ENCODE results near the gene RDX. TPM values are rescaled to one million over a fixed set of nuclear protein-coding genes. Genes with fewer than 3 reads are reported as not detected.
"Not testable (repeated sequence)": the region's sequence is repeated elsewhere in the genome, so short reads cannot be mapped to it uniquely, and the experiment has no call there.

The RDX gene
- total RNA-seq, 1 donor from 2014 or later: 55.0 TPM

GRCh38 chr11:110314366-110315095, 18.1 kb upstream of the RDX start:
- no peaks in the 10 kb centered on the region for H3K4me1 ChIP-seq
- TF ChIP-seq POLR2A (IDR thresholded peaks at IDR 0.05): no peak
- no peak for TF ChIP-seq POLR2AphosphoS5 (IDR thresholded peaks at IDR 0.05; ENCODE audit: insufficient read depth in 1 of 2, low read depth in 1 of 2)
- no peak for TF ChIP-seq CTCF (IDR thresholded peaks at IDR 0.05)
- no peak overlapping the region for H3K4me3 ChIP-seq
- H3K9me3 ChIP-seq: no peaks in the 10 kb centered on the region
- no peak for DNase-seq (ENCODE audit: extremely low spot score in 2 of 2)
- H3K36me3 ChIP-seq: no peaks in the 10 kb centered on the region
- intact Hi-C loops (cut with DNase I): no loop called here
- no peak overlapping the region for H3K27ac ChIP-seq
- no peaks in the 10 kb centered on the region for H3K27me3 ChIP-seq

- no peak for TF ChIP-seq POLR2A (IDR thresholded peaks at IDR 0.05)
- no peak for TF ChIP-seq POLR2AphosphoS5 (IDR thresholded peaks at IDR 0.05; ENCODE audit: insufficient read depth in 1 of 2, low read depth in 1 of 2)
- TF ChIP-seq CTCF (IDR thresholded peaks at IDR 0.05): no peak
- no peaks in the 10 kb centered on the region for H3K27me3 ChIP-seq
- no peaks in the 10 kb centered on the region for H3K36me3 ChIP-seq
- no peaks in the 10 kb centered on the region for H3K9me3 ChIP-seq
- no peak for DNase-seq (ENCODE audit: extremely low spot score in 2 of 2)
- H3K27ac ChIP-seq: no peak overlapping the region
- intact Hi-C loops (cut with DNase I): no loop called here
- H3K4me1 ChIP-seq: no peaks in the 10 kb centered on the region
- no peak overlapping the region for H3K4me3 ChIP-seq
Observed at GRCh38 chr11:110312670-110313069, 16.3 kb upstream of the RDX start.

- TF ChIP-seq POLR2AphosphoS5 (IDR thresholded peaks at IDR 0.05; ENCODE audit: insufficient read depth in 1 of 2, low read depth in 1 of 2) (no peak), POLR2A (IDR thresholded peaks at IDR 0.05) (no peak), CTCF (IDR thresholded peaks at IDR 0.05) (no peak)
- no peak for DNase-seq (ENCODE audit: extremely low spot score in 2 of 2)
- Histone ChIP-seq H3K36me3 (no peaks in the 10 kb centered on the region), H3K9me3 (no peaks in the 10 kb centered on the region), H3K27ac (no peak overlapping the region), H3K4me3 (no peak overlapping the region), H3K4me1 (no peaks in the 10 kb centered on the region), H3K27me3 (no peaks in the 10 kb centered on the region)
- intact Hi-C loops (cut with DNase I): no loop called here
Observed at GRCh38 chr11:110311783-110312579, 15.6 kb upstream of the RDX start.

- no peaks in the 10 kb centered on the region for H3K9me3 ChIP-seq
- no peaks in the 10 kb centered on the region for H3K36me3 ChIP-seq
- no peaks in the 10 kb centered on the region for H3K27me3 ChIP-seq
- no peak overlapping the region for H3K27ac ChIP-seq
- intact Hi-C loops (cut with DNase I): no loop called here
- TF ChIP-seq POLR2A (IDR thresholded peaks at IDR 0.05): no peak
- no peak for TF ChIP-seq POLR2AphosphoS5 (IDR thresholded peaks at IDR 0.05; ENCODE audit: insufficient read depth in 1 of 2, low read depth in 1 of 2)
- TF ChIP-seq CTCF (IDR thresholded peaks at IDR 0.05): no peak
- no peaks in the 10 kb centered on the region for H3K4me1 ChIP-seq
- DNase-seq (ENCODE audit: extremely low spot score in 2 of 2): no peak
- no peak overlapping the region for H3K4me3 ChIP-seq
Observed at GRCh38 chr11:110308071-110308470, 11.7 kb upstream of the RDX start.

- H3K27me3 ChIP-seq; H3K27ac ChIP-seq; H3K4me3 ChIP-seq; H3K9me3 ChIP-seq; DNase-seq (ENCODE audit: extremely low spot score in 2 of 2); H3K4me1 ChIP-seq; intact Hi-C loops (cut with DNase I); H3K36me3 ChIP-seq: not testable (repeated sequence)
Observed at GRCh38 chr11:110306019-110306388, 9.6 kb upstream of the RDX start.
